ENCODE measurements around the gene FARSA.

DNA sequence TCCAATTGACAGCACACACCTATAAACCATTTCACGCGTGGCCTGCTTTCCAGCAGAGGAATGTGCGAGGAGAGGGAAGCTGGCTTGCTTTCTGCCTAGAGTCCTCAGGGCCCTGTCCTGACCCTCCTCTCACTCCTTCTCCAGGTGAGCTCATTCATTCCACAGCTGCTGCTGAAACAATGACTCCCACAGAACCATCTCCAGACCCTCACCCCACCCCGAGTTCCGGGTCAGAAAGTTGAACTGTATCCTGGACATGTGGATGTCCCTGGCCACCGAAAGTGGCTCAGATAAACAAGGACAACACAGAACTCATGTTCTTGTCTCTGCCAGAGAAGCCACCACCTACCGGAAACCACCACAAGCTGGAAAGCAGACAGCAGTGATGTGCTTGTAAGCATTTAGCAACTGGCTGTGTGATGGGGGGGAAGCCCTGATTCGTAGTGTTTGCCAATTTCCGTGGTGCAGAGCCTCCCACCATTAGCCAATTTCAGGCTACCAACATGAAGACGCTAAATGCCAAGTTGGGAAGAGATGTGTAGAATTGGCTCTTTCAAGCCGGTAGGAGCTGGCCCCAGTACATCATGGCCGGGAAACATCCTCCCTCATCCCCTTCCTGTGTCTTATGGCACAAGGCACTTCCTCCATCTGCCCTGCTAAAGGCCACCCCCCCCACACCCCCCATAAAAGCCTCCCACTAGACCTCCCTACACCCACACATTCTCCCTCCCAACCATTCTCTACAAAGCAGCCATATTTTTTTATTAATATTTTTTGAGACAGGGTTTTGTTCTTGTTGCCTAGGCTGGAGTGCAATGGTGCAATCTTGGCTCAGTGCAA lies 19.4 kb downstream of the FARSA start:
- TF ChIP-seq ESRRG (CRISPR knock-in tag; IDR thresholded peaks at IDR 0.05) (no peak), ZFP3 (CRISPR knock-in tag; IDR thresholded peaks at IDR 0.05) (no peak), GLIS3 (CRISPR knock-in tag; IDR thresholded peaks at IDR 0.05) (no peak)
- TF ChIP-seq, protein P1, sequence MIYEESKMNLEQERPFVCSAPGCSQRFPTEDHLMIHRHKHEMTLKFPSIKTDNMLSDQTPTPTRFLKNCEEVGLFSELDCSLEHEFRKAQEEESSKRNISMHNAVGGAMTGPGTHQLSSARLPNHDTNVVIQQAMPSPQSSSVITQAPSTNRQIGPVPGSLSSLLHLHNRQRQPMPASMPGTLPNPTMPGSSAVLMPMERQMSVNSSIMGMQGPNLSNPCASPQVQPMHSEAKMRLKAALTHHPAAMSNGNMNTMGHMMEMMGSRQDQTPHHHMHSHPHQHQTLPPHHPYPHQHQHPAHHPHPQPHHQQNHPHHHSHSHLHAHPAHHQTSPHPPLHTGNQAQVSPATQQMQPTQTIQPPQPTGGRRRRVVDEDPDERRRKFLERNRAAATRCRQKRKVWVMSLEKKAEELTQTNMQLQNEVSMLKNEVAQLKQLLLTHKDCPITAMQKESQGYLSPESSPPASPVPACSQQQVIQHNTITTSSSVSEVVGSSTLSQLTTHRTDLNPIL (CRISPR knock-in tag; IDR thresholded peaks at IDR 0.05; ENCODE audit: low read depth), result no peak

Measured in SK-N-SH treated with all-trans-retinoic acid at 6 μM for 48 hours (cell line).